ENCODE results near the gene CGB5. TPM values are rescaled to one million over a fixed set of nuclear protein-coding genes. Genes with fewer than 3 reads are reported as not detected.
"Not testable (repeated sequence)": the region's sequence is repeated elsewhere in the genome, so short reads cannot be mapped to it uniquely, and the experiment has no call there.

CGB5 gene
- total RNA-seq, 1 donor from 2014 or later = not detected

DNA sequence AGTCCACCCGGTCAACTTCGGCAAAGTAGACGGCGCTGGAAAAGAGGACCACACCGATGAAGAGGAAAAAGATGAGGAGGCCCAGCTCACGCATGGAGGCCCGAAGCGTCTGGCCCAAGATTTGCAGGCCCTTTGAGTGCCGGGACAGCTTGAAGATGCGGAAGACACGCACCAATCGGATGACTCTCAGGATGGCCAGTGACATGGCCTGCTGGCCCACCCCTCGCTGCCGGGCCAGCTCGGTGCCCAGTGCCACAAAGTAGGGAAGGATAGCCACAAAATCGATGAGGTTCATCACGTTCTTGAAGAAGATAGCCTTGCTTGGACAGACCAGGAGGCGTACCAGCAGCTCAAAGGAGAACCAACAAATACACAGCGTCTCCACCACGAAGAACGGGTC is 26.8 kb downstream of the CGB5 start:
- peaks cover 6% of the 10 kb centered on the region for H3K9me3 Mint-ChIP-seq (ENCODE audit: low read depth)
- peaks cover 17% of the 10 kb centered on the region for H3K27me3 Mint-ChIP-seq (ENCODE audit: low read depth)
- no peak overlapping the region for H3K4me3 Mint-ChIP-seq (ENCODE audit: unreplicated experiment)
- peaks cover 13% of the 10 kb centered on the region for H3K4me1 Mint-ChIP-seq (ENCODE audit: low read depth)
- no peak for DNase-seq (ENCODE audit: low spot score)
- peaks cover 4% of the 10 kb centered on the region for H3K36me3 Mint-ChIP-seq (ENCODE audit: low read depth)
- H3K27ac Mint-ChIP-seq (ENCODE audit: unreplicated experiment) = no peak overlapping the region
- TF ChIP-seq, protein P1, sequence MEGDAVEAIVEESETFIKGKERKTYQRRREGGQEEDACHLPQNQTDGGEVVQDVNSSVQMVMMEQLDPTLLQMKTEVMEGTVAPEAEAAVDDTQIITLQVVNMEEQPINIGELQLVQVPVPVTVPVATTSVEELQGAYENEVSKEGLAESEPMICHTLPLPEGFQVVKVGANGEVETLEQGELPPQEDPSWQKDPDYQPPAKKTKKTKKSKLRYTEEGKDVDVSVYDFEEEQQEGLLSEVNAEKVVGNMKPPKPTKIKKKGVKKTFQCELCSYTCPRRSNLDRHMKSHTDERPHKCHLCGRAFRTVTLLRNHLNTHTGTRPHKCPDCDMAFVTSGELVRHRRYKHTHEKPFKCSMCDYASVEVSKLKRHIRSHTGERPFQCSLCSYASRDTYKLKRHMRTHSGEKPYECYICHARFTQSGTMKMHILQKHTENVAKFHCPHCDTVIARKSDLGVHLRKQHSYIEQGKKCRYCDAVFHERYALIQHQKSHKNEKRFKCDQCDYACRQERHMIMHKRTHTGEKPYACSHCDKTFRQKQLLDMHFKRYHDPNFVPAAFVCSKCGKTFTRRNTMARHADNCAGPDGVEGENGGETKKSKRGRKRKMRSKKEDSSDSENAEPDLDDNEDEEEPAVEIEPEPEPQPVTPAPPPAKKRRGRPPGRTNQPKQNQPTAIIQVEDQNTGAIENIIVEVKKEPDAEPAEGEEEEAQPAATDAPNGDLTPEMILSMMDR (IDR thresholded peaks at IDR 0.05) = no peak

DNA sequence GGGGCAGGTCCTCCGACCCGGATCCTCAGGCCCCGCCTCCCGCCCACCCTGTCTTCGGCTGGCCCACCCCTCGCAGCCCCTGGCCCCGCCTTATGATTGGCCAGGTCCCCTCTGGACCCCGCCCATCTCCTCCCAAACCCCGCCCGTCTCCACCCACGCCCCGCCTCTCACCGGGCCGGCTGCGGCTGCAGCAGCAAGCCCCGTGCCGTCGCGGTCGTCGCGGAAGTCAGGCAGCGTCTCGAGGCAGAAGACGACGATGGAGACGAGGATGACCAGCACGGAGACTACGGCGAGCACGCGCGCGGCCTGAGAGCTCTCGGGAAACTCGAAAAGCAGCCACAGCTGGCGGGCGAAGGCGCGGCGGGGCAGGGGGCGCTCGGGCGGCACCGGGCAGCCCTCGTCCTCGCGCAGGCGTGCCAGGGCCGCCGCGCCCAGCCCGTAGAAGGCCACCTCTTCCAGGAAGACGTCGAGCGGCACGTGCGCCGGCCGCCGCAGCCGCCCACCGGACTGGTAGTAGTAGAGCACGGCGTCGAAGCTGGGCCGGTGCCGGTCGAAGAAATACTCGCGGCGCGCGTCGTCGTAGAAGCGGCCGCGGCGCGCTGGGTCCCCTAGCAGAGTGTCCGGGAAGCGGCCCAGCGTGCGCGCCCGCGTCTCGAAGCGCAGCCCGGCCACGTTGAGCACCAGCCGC is 28.4 kb downstream of the CGB5 start:
- Mint-ChIP-seq H3K36me3 (ENCODE audit: low read depth) (peaks cover 4% of the 10 kb centered on the region), H3K4me1 (ENCODE audit: low read depth) (peaks cover 10% of the 10 kb centered on the region), H3K9me3 (ENCODE audit: low read depth) (peaks cover 6% of the 10 kb centered on the region), H3K4me3 (ENCODE audit: unreplicated experiment) (peak overlapping the region; percentile 33), H3K27me3 (ENCODE audit: low read depth) (peaks cover 16% of the 10 kb centered on the region), H3K27ac (ENCODE audit: unreplicated experiment) (no peak overlapping the region)
- no peak for DNase-seq (ENCODE audit: low spot score)
- TF ChIP-seq, protein P1 (IDR thresholded peaks at IDR 0.05) = peak; percentile 10

DNA sequence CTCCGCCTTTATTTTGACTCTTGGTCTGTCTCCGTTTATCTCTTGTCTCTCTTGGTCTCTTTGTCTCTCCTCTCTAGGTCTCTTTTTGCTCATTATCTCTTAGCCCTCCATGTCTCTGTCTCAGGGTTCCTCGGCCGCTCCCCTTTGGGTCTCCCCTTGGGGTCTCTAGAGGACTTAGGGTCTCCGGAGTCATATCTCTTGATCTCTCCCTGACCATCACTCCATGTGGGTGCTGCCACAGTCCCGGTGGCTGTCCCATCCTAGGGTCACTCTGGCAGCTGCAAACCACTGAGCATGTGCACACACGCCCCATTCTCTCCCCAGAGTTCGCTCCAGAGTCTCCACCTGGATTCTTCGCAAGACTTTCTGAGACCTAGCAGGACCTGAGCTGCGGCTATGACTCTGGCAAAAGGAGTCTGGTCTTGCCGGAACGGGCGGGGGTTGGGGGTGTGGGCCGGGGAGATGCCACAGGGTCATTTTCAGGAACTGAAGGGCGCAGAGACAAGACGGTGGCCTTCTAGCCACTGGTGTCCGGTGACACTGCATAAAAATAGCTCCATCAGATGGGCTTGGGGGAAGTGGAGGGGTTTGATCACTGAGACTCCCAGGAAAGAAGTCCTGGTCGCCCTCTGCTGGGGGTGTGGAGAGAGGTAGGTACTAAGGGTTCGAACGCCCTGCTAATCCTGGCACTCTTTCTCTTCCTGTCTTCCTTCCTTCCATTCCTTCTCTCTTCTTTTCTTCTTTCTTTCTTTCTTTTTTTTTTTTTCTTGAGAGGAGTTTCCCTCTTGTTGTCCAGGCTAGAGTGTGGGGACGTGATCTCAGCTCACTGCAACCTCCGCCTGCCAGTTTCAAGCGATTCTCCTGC is 30.1 kb downstream of the CGB5 start:
- peak overlapping the region; percentile 69 for H3K4me3 Mint-ChIP-seq (ENCODE audit: unreplicated experiment)
- peaks cover 16% of the 10 kb centered on the region for H3K27me3 Mint-ChIP-seq (ENCODE audit: low read depth)
- peaks cover 4% of the 10 kb centered on the region for H3K36me3 Mint-ChIP-seq (ENCODE audit: low read depth)
- no peak for DNase-seq (ENCODE audit: low spot score)
- H3K9me3 Mint-ChIP-seq (ENCODE audit: low read depth) = peaks cover 6% of the 10 kb centered on the region
- H3K27ac Mint-ChIP-seq (ENCODE audit: unreplicated experiment) = no peak overlapping the region
- TF ChIP-seq, protein P1 (IDR thresholded peaks at IDR 0.05) = peak; percentile 27
- H3K4me1 Mint-ChIP-seq (ENCODE audit: low read depth) = peaks cover 10% of the 10 kb centered on the region

DNA sequence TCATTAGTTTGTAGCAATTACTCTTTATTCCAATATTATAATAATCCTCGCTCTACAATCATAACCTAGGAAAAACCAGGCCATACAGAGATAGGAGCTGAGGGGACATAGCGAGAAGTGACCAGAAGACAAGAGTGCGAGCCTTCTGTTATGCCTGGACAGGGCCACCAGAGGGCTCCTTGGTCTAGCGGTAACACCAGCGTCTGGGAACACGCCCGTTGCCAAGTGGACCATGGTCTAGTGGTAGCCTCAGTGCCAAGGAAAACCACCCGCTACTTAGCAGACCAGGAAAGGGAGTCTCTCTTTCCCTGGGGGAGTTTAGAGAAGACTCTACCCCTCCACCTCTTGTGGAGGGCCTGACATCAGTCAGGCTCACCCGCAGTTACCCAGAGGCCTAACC is 31.2 kb downstream of the CGB5 start:
- not testable (repeated sequence) for H3K9me3 Mint-ChIP-seq (ENCODE audit: low read depth); H3K4me3 Mint-ChIP-seq (ENCODE audit: unreplicated experiment); H3K36me3 Mint-ChIP-seq (ENCODE audit: low read depth); H3K4me1 Mint-ChIP-seq (ENCODE audit: low read depth); DNase-seq (ENCODE audit: low spot score); H3K27ac Mint-ChIP-seq (ENCODE audit: unreplicated experiment)
- H3K27me3 Mint-ChIP-seq (ENCODE audit: low read depth) = peaks cover 16% of the 10 kb centered on the region
- TF ChIP-seq, protein P1 (IDR thresholded peaks at IDR 0.05) = peak; percentile 82

DNA sequence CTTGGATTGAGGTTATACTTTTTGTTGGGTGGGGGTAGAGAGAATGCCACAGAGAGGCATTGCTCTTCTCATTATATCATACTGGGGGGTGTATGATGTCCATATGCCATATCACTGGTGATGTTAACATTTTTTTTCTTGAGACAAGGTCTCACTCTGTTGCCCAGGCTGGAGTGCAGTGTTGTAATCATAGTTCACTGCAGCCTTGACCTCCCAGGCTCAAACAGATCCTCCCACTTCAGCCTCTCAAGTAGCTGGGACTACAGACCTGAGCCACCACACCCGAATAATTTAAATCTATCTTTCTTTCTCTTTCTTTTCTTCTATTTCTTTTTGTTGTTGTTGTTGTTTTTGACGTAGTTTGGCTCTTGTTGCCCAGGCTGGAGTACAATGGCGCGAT is 36.7 kb downstream of the CGB5 start:
- H3K4me3 Mint-ChIP-seq (ENCODE audit: unreplicated experiment) = no peak overlapping the region
- no peak overlapping the region for H3K27ac Mint-ChIP-seq (ENCODE audit: unreplicated experiment)
- H3K27me3 Mint-ChIP-seq (ENCODE audit: low read depth) = no peaks in the 10 kb centered on the region
- no peak for DNase-seq (ENCODE audit: low spot score)
- no peaks in the 10 kb centered on the region for H3K9me3 Mint-ChIP-seq (ENCODE audit: low read depth)
- peaks cover 8% of the 10 kb centered on the region for H3K4me1 Mint-ChIP-seq (ENCODE audit: low read depth)
- TF ChIP-seq, protein P1 (IDR thresholded peaks at IDR 0.05) = no peak
- H3K36me3 Mint-ChIP-seq (ENCODE audit: low read depth) = no peaks in the 10 kb centered on the region

All from chondrocyte (in vitro differentiated cells).